ENCODE data around the gene KAZN. TPM values are rescaled to one million over a fixed set of nuclear protein-coding genes. Genes with fewer than 3 reads are reported as not detected.
"Not testable (repeated sequence)": the region's sequence is repeated elsewhere in the genome, so short reads cannot be mapped to it uniquely, and the experiment has no call there.

Gene KAZN
- total RNA-seq, 1 donor from 2014 or later, result 7.9 TPM

DNA sequence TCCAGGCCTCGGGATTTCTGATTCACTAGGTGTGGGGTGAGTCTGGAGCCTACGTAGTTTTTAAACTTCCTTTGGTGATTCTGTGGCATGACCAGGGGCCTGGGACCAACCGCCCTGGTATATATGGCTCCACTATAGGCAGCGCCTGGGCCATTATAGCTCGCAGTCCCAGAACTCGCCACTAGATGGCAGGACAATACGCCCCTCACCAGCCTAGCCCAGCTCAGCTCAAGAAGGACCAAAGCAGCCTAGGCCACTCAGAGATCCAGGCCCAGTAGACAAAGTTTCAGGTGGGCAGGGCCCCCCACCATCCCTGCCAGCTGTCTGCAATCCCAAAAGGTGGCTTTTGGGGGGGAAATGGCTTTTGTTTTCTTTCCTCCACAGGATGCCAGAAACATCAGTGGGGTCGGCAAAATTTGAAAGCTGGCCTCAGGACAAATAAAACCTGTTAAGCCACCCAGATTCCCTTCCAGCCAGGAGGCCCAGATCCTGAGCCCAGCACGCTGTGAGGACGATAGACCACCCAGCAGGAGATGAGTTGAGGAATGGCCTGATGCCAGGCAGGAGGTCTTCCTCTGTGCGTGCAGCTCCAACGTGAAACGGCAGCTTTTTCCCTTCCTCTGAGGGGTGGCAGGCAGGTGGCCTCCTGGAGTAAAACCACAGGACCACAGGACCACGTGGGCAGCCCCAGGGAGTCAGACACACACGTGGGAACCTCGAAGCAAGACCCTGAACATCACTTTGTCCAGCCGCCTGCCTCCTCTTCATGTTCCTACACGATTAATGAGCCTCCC lies 530.2 kb downstream of the KAZN start:
- Mint-ChIP-seq H3K4me1 (ENCODE audit: low read depth, unreplicated experiment) (no peaks in the 10 kb centered on the region), H3K27ac (ENCODE audit: unreplicated experiment) (no peak overlapping the region), H3K36me3 (ENCODE audit: unreplicated experiment) (peaks cover 4% of the 10 kb centered on the region), H3K9me3 (ENCODE audit: unreplicated experiment) (no peaks in the 10 kb centered on the region), H3K27me3 (ENCODE audit: unreplicated experiment) (peaks cover 1% of the 10 kb centered on the region), H3K4me3 (ENCODE audit: unreplicated experiment) (no peak overlapping the region)
- TF ChIP-seq, protein P1, sequence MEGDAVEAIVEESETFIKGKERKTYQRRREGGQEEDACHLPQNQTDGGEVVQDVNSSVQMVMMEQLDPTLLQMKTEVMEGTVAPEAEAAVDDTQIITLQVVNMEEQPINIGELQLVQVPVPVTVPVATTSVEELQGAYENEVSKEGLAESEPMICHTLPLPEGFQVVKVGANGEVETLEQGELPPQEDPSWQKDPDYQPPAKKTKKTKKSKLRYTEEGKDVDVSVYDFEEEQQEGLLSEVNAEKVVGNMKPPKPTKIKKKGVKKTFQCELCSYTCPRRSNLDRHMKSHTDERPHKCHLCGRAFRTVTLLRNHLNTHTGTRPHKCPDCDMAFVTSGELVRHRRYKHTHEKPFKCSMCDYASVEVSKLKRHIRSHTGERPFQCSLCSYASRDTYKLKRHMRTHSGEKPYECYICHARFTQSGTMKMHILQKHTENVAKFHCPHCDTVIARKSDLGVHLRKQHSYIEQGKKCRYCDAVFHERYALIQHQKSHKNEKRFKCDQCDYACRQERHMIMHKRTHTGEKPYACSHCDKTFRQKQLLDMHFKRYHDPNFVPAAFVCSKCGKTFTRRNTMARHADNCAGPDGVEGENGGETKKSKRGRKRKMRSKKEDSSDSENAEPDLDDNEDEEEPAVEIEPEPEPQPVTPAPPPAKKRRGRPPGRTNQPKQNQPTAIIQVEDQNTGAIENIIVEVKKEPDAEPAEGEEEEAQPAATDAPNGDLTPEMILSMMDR (IDR thresholded peaks at IDR 0.05; ENCODE audit: partially characterized antibody, unreplicated experiment), result peak; percentile 93
- peak; percentile 87 for DNase-seq

DNA sequence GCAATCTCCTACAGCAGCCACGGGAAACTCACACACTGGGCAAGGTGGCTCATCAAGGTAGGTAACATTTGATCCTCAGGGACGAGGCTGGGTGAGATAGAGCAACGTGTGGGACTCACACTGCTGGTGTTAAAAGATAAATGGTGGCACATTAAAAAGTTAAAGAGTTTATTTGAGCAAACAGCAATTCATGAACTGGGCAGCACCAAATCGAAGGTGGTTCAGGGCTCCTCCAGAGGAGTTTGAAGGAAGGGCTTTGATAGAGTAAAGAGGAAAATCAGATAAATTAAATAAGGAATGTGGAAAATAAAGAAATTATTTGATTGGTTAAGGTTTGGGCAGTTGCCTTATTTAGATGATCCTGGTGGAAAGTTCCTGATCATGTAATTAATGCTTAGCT lies 531.5 kb downstream of the KAZN start:
- Mint-ChIP-seq H3K27ac (ENCODE audit: unreplicated experiment) (no peak overlapping the region), H3K4me3 (ENCODE audit: unreplicated experiment) (no peak overlapping the region), H3K27me3 (ENCODE audit: unreplicated experiment) (peaks cover 1% of the 10 kb centered on the region), H3K36me3 (ENCODE audit: unreplicated experiment) (peaks cover 4% of the 10 kb centered on the region), H3K4me1 (ENCODE audit: low read depth, unreplicated experiment) (no peaks in the 10 kb centered on the region), H3K9me3 (ENCODE audit: unreplicated experiment) (no peaks in the 10 kb centered on the region)
- DNase-seq, result no peak
- TF ChIP-seq, protein P1 (IDR thresholded peaks at IDR 0.05; ENCODE audit: partially characterized antibody, unreplicated experiment), result no peak

DNA sequence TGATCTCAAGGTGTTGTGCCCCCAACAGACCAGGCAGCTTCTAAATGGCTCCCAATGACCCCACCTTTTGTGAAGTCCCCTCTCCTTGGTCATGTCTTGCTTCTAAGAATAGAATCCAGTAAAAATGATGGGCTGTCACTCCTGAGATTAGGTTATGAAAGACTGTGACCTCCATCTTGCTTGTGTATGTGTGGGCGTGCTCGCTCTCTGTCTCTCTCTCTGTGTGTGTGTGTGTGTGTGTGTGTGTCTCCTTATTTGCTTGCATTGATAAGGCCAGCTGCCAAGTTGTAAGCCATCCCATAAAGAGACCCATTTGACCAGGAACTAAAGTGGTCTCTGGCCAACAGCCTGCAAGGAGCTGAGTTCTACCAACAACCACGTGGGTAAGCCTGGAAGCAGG lies 532.1 kb downstream of the KAZN start:
- no peaks in the 10 kb centered on the region for H3K4me1 Mint-ChIP-seq (ENCODE audit: low read depth, unreplicated experiment)
- H3K4me3 Mint-ChIP-seq (ENCODE audit: unreplicated experiment), result no peak overlapping the region
- DNase-seq, result no peak
- peaks cover 1% of the 10 kb centered on the region for H3K27me3 Mint-ChIP-seq (ENCODE audit: unreplicated experiment)
- H3K36me3 Mint-ChIP-seq (ENCODE audit: unreplicated experiment), result peaks cover 4% of the 10 kb centered on the region
- no peak overlapping the region for H3K27ac Mint-ChIP-seq (ENCODE audit: unreplicated experiment)
- TF ChIP-seq, protein P1 (IDR thresholded peaks at IDR 0.05; ENCODE audit: partially characterized antibody, unreplicated experiment), result no peak
- no peaks in the 10 kb centered on the region for H3K9me3 Mint-ChIP-seq (ENCODE audit: unreplicated experiment)

DNA sequence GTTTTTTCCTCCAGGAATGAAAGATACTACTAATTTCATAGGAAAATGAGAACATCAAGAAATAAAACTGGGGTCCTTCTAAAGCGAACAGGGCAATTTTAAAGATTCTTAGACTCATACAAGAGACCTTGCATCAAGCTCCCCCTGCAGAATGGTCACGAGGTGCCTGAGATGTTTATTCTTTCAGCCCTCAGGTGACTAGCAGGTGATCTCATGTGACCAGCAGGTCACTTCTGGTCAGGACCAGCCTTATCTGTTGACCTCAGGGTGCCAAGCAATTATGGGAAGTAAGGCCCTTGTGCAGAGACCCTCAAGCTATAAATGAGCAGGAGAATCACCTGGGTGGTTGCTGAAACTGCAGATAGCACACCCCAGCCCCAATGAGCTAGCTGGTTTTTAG lies 534.5 kb downstream of the KAZN start:
- no peak overlapping the region for H3K4me3 Mint-ChIP-seq (ENCODE audit: unreplicated experiment)
- peaks cover 1% of the 10 kb centered on the region for H3K4me1 Mint-ChIP-seq (ENCODE audit: low read depth, unreplicated experiment)
- TF ChIP-seq, protein P1 (IDR thresholded peaks at IDR 0.05; ENCODE audit: partially characterized antibody, unreplicated experiment), result no peak
- no peak overlapping the region for H3K27ac Mint-ChIP-seq (ENCODE audit: unreplicated experiment)
- peaks cover 4% of the 10 kb centered on the region for H3K36me3 Mint-ChIP-seq (ENCODE audit: unreplicated experiment)
- H3K27me3 Mint-ChIP-seq (ENCODE audit: unreplicated experiment), result peaks cover 4% of the 10 kb centered on the region
- no peak for DNase-seq
- peaks cover 2% of the 10 kb centered on the region for H3K9me3 Mint-ChIP-seq (ENCODE audit: unreplicated experiment)

DNA sequence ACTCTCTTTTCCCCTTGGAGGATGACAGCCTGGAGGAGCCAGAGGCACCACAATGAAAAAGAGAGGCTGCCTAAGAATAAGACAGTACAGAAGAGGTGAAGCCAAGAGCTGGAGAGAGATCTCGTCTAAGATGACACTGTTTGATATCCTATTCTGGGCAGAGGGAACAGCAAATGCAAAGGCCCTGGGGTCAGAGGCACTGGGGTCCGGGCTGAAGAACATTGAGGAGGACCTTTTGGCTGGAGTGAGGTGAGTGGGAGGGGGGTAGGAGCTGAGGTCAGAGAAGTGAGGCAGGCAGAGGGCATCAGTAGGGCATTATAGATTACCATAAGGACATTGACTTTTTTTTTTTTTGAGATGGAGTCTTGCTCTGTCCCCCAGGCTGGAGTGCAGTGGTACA lies 535.8 kb downstream of the KAZN start:
- peaks cover 2% of the 10 kb centered on the region for H3K9me3 Mint-ChIP-seq (ENCODE audit: unreplicated experiment)
- no peak overlapping the region for H3K4me3 Mint-ChIP-seq (ENCODE audit: unreplicated experiment)
- H3K4me1 Mint-ChIP-seq (ENCODE audit: low read depth, unreplicated experiment), result peaks cover 1% of the 10 kb centered on the region
- DNase-seq, result no peak
- H3K36me3 Mint-ChIP-seq (ENCODE audit: unreplicated experiment), result peaks cover 3% of the 10 kb centered on the region
- H3K27ac Mint-ChIP-seq (ENCODE audit: unreplicated experiment), result no peak overlapping the region
- peaks cover 4% of the 10 kb centered on the region for H3K27me3 Mint-ChIP-seq (ENCODE audit: unreplicated experiment)
- TF ChIP-seq, protein P1 (IDR thresholded peaks at IDR 0.05; ENCODE audit: partially characterized antibody, unreplicated experiment), result no peak

DNA sequence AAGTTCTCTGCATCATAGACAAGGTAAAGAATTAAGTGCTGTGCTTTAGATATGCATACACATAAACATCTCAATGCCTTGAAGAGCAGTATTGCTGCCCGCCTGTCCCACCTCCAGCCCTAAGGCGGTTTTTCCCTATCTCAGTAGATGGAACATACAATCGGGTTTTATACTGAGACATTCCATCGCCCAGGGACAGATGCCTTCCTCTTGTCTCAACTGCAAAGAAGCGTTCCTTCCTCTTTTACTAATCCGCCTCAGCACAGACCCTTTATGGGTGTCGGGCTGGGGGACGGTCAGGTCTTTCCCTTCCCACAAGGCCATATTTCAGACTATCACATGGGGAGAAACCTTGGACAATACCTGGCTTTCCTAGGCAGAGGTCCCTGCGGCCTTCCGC lies 537.1 kb downstream of the KAZN start:
- not testable (repeated sequence) for H3K36me3 Mint-ChIP-seq (ENCODE audit: unreplicated experiment); DNase-seq; H3K4me3 Mint-ChIP-seq (ENCODE audit: unreplicated experiment); H3K27ac Mint-ChIP-seq (ENCODE audit: unreplicated experiment); H3K9me3 Mint-ChIP-seq (ENCODE audit: unreplicated experiment)
- H3K27me3 Mint-ChIP-seq (ENCODE audit: unreplicated experiment), result peaks cover 12% of the 10 kb centered on the region
- peaks cover 10% of the 10 kb centered on the region for H3K4me1 Mint-ChIP-seq (ENCODE audit: low read depth, unreplicated experiment)
